Right forelimb (tissue), 1 donor: ENCODE measurements around the gene PLSCR2.
"Not testable (repeated sequence)": the region's sequence is repeated elsewhere in the genome, so short reads cannot be mapped to it uniquely, and the experiment has no call there.

ENCODE experiments used
- DNase-seq: peaks from one replicate; pipeline ENCODE4 v3.0.0-alpha.2; 2018

Gene PLSCR2

DNA sequence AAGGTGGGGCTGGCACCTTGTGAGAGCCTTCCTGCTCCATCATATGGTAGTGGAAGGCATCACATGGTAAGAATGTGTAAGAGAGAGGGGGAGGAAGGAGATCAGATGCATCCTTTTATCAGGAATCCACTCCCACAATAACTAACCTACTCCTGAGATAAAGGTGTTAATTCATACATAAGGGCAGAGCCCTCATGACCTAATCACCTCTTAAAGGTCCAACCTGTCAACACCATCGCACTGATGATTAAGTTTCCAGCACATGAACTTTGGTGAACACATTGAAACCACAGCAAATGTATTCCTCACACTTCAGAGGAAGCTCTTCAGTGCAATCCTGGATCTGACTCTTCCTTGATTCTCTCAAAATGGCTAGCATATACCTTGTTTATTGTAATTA, 55.4 kb downstream of the PLSCR2 start:
- DNase-seq, result no peak

DNA sequence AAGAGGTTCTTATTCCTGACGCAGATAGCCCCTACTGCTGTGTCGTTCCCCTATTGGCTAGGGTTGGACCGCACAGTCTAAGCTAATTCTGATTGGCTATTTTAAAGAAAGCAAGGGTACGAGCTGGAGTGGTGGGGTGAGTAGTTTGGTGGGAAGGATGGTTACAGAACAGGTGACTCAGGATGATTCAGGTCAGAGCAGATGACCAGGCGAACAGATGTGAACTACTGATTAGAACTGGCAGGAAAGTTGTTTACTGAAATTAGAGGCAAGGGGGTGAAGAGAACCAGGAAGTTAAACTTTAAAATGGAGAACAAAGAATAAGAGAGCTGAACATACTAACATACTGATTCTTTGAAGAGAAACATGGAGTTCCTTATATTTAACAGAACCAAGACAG, 56.6 kb downstream of the PLSCR2 start:
- not testable (repeated sequence) for DNase-seq

DNA sequence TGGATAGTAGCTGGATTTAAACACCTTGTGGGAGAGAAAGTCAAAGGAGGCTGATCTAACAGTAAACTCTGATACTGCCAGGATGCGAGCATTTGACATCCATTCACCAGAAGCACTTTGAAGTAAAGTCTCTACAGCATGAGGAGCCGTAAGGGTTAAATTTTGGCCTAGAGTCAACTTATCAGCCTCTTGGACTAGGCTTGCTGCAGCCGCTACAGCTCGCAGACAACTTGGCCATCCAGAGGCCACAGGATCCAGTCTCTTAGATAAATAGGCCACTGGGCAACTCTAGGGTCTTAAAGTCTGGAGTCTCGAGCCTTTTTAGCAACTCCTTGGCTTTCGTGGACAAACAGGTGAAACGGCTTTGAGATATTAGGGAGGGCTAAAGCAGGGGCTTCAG, 61.4 kb downstream of the PLSCR2 start:
- DNase-seq, result no peak

DNA sequence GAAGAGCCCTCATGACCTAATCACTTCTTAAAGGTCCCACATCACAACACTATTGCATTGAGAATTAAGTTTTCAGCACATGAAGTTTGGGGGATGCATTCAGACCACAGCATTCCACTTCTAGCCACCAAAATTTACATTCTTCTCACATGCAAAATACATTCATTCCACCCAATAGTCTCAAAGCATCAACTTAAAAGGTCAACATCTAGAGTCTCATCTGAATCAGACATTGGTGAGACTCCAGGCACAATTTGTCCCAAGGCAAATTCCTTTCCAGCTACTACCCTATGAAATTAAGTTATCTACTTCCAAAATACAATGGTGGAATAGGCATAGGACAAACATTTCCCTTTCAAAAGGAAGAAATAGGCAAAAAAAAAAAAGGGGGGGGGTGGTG, 64.9 kb downstream of the PLSCR2 start:
- no peak for DNase-seq

DNA sequence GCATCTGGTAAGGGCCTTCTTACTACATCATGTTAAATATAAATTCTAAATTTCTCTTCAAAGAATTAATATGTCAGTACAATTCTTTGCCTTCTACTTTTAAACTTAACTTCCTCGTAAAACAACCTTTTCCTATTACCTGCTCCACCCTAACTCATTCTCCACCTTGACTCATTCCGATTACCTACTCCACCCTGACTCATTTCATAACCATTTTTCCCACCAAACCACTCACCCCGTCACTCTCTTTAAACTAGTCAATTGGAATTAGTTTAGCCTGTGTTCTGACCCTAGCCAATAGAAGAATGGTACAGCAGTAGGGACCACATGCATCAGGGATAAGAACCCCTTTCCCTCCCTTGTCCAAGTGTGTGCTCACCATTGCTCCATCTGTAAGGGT, 65.6 kb downstream of the PLSCR2 start:
- DNase-seq, result no peak

DNA sequence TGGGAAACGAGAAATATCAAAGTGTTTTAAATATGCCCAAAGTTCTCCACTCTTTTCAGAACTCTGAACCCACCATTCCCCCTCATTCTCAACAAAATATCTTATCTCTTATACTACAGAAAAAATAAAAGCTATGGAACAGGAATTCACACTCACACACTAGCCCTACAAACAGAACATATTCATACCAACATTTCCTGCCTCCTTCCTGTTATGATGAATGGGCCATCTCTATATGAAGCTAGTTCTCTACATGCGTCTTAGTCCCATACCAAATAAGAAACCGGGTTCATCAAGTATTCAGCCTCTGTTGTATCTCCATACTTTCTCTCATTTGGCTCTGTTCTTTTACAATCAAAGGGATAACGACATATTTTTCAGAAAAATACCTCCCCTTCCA, 72.6 kb downstream of the PLSCR2 start:
- DNase-seq, result no peak

DNA sequence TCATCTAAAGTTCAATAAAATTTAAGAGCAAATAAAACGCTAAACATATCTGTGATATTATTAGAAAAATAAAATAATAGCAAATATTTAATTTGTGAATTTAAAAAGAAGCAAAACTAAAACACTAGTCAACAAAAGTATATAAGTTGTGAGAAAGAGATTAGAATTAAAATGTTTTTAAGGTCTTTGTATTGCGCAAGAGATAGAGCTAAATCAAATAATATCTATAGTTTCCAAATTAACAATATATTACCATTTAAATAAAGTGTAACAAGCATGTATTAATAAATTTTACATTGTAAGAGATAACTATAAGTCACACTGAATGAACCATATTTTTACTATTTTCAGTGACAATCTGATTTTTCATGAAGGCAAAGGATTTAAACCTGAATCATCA, 74.2 kb downstream of the PLSCR2 start:
- DNase-seq, result no peak

DNA sequence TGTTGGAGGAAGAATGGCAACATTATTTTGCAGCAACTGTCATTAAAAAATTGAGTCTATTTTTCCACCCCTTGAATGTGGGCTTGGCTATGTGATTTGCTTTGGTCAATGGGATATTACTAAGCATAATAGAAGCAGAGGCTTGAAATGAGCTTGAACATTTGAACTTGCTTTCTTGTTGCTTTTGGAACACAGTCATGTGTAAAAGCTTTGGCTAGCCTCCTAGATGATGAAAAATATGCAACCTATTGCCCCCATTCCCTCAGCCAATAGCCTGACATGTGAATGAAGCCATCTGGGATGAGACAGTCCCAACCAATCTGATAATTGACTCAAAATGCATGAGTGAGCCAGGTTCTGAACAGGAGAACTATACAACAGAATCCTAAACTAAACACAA, 78.4 kb downstream of the PLSCR2 start:
- DNase-seq, result no peak

DNA sequence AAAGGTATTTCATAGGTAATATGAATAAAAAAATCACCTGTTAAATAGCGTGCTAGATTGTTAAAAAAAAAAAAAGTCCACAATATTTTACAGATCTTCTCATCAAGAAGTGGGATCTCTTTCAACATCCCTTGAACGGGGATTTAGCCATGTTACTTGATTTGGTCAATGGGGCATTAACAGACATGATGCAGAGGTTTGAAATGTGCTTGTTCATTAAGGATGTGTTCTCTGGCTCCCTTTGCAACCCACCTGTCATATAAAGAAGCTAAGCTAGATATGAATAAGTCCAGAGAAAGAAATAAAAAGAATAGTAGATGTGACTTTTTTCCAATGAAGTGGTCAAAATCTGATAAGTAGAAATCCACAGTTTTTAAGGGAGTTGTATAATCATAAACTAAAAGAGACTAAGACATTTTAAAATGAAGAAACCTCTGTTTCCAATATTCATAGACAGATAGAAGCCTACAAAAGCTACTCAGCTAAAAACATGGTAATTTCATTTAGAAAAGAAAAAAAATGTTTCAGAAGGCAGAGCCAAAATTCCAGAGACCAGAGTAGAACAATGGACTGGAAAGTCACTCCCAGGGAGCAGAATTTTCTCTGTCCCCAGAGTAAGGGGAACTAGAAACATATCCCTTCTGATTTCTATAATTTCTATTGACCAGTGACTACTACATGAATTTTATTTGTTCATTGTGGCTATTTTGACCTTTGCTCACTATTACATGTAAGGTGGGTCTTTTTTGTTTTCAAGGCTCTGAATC, 79.2 kb downstream of the PLSCR2 start:
- DNase-seq, result no peak

DNA sequence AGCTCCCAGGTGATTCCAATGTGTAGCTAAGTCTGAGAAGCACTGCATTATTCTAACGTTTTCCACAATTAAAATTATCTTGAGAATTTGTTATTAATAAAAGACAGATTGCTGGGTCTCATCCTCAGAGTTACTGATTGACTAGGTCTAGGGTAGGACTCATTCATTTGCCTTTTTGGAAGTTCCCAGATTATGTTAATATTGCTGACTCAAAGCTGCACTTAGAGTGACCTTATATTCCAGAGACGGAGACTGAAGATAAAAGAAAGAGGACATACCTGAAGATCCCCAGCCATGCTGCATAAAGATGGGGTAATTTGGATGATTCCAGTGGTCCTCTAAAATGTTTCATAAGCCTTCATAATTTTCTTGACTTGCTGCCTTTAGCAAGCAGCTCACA, 81.8 kb downstream of the PLSCR2 start:
- DNase-seq, result no peak

DNA sequence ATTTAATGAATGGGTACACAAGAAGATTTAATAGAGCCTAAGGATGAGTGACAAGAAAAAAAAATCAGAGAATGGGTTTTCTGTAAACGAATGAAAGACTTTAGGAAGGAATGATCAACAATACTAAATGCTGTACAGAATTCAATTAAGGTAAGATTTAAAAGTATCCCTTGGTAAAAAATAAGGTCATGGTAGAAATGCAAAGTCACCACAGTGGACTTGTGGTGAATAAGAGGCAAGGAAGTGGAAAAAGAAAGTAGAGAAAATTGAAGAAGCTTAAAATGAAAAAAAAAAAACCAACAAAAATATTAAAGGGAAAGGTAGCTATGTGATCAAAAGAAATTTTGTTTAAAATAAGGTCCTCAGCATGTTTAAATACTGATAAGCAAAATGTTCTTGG, 82.4 kb downstream of the PLSCR2 start:
- DNase-seq, result no peak

DNA sequence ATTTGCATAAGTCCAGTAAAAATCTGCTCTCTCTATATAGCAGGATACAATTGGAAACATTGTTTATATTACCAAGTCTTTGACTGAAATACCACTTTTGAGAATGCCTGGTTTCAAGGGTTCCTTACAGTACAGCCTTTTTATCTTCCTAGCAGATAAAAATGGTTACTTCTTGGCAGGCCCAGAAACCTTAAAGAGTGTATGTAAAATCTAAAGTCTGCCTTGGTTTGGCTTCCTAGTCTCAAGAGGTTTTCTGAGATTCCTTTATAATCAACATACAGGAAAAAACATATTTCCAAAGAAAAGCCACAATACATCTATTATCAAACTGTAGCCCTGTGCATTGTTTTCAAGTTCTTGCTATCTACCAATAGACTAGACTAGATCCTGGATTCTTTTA, 84.6 kb downstream of the PLSCR2 start:
- no peak for DNase-seq
